Stimulated activated CD4-positive, alpha-beta T cell treated with anti-CD3 and anti-CD28 coated beads, TNF-alpha, amount 100 ng/mL, for 24 hours (primary cell): ENCODE measurements around the gene TSPAN15.

Experiments
- DNase-seq, 3 experiments: peaks; one replicate each; pipeline ENCODE4 v3.0.0-alpha.2; 2020; ENCODE audit warnings: low read depth in 3 of 3

TSPAN15 gene

GRCh38 chr10:69465457-69466157 lies 14.3 kb downstream of the TSPAN15 start:
- DNase-seq, result no peak

GRCh38 chr10:69466158-69466490 lies 14.9 kb downstream of the TSPAN15 start:
- DNase-seq, result no peak

- DNase-seq, result no peak
Observed at GRCh38 chr10:69466689-69467088, 15.4 kb downstream of the TSPAN15 start.

GRCh38 chr10:69467928-69468750 lies 16.9 kb downstream of the TSPAN15 start:
- no peak for DNase-seq

- DNase-seq, result no peak
Observed at GRCh38 chr10:69468751-69469089, 17.5 kb downstream of the TSPAN15 start.

GRCh38 chr10:69469976-69470375 lies 18.7 kb downstream of the TSPAN15 start:
- DNase-seq, result no peak

- no peak for DNase-seq
Observed at GRCh38 chr10:69470463-69471384, 19.5 kb downstream of the TSPAN15 start.

- DNase-seq, result no peak
Observed at GRCh38 chr10:69472142-69472541, 20.9 kb downstream of the TSPAN15 start.

- no peak for DNase-seq
Observed at GRCh38 chr10:69472544-69472943, 21.3 kb downstream of the TSPAN15 start.

GRCh38 chr10:69473304-69473990 lies 22.2 kb downstream of the TSPAN15 start:
- DNase-seq, result no peak

- no peak for DNase-seq
Observed at GRCh38 chr10:69474742-69475432, 23.6 kb downstream of the TSPAN15 start.

GRCh38 chr10:69475433-69475830 lies 24.2 kb downstream of the TSPAN15 start:
- DNase-seq, result no peak

- DNase-seq, result no peak
Observed at GRCh38 chr10:69477968-69478597, 26.8 kb downstream of the TSPAN15 start.

- DNase-seq, result no peak
Observed at GRCh38 chr10:69479240-69480067, 28.2 kb downstream of the TSPAN15 start.

- no peak for DNase-seq
Observed at GRCh38 chr10:69480068-69480412, 28.8 kb downstream of the TSPAN15 start.

GRCh38 chr10:69481305-69481704 lies 30.0 kb downstream of the TSPAN15 start:
- no peak for DNase-seq

GRCh38 chr10:69481811-69482524 lies 30.7 kb downstream of the TSPAN15 start:
- no peak for DNase-seq

- no peak for DNase-seq
Observed at GRCh38 chr10:69483963-69484362, 32.7 kb downstream of the TSPAN15 start.

- DNase-seq, result no peak
Observed at GRCh38 chr10:69484736-69485135, 33.5 kb downstream of the TSPAN15 start.
